Fibroblast of lung (primary cell): ENCODE results near the gene PIWIL4. TPM values are rescaled to one million over a fixed set of nuclear protein-coding genes. Genes with fewer than 3 reads are reported as not detected.

ENCODE experiments used
- DNase-seq, 2 donors: peaks; one replicate each; pipeline versions ENCODE4 v3.0.0 to v3.0.0-alpha.2; 2010; ENCODE audit warnings: low read depth in 2 of 2
- H2AFZ ChIP-seq: 2 replicates; pipeline ENCODE4 v1.5.1; 2012; ENCODE audit warnings: low read length, control low read depth, inconsistent platforms
- H3K27ac ChIP-seq: 2 replicates; pipeline ENCODE4 v1.5.1; 2011; ENCODE audit warnings: low read length, control low read depth; ENCODE audit not compliant: insufficient read depth
- H3K27me3 ChIP-seq: 2 replicates; pipeline ENCODE4 v1.5.1; 2011; ENCODE audit warnings: mild to moderate bottlenecking, low read length; ENCODE audit not compliant: control insufficient read depth, insufficient read depth
- H3K36me3 ChIP-seq: 2 replicates; pipeline ENCODE4 v1.5.1; 2011; ENCODE audit warnings: low read length; ENCODE audit not compliant: control insufficient read depth, insufficient read depth
- H3K4me1 ChIP-seq: 2 replicates; pipeline ENCODE4 v1.5.1; 2011; ENCODE audit warnings: low read length; ENCODE audit not compliant: control insufficient read depth, insufficient read depth; ENCODE audit errors: extremely low read depth
- H3K4me2 ChIP-seq: 2 replicates; pipeline ENCODE4 v1.5.1; 2011; ENCODE audit warnings: low read length, control low read depth; ENCODE audit not compliant: insufficient read depth; ENCODE audit errors: extremely low read depth
- H3K4me3 ChIP-seq, 4 experiments: fragments of 200-600 bp in 1 of 4; sonication (generic) in 1 of 4; replicated peaks in 1 of 4; 2 replicates each; pipeline ENCODE4 v1.5.1; 2011 to 2016; ENCODE audit warnings: low read length in 4 of 4, low read depth in 3 of 4, mild to moderate bottlenecking in 3 of 4, control low read depth in 2 of 4, inconsistent platforms in 1 of 4, mixed read lengths in 1 of 4; ENCODE audit not compliant: insufficient read depth in 1 of 4; ENCODE audit errors: control extremely low read depth in 1 of 4
- H3K79me2 ChIP-seq: 2 replicates; pipeline ENCODE4 v1.5.1; 2012; ENCODE audit warnings: mild to moderate bottlenecking, low read length, inconsistent platforms; ENCODE audit not compliant: control insufficient read depth, insufficient read depth
- H3K9ac ChIP-seq: 2 replicates; pipeline ENCODE4 v1.5.1; 2011; ENCODE audit warnings: mild to moderate bottlenecking, low read length, control low read depth; ENCODE audit not compliant: insufficient read depth
- H3K9me3 ChIP-seq: 2 replicates; pipeline ENCODE4 v1.5.1; 2012; ENCODE audit warnings: low read depth, low read length; ENCODE audit not compliant: control insufficient read depth, insufficient read depth
- H4K20me1 ChIP-seq: 2 replicates; pipeline ENCODE4 v1.5.1; 2011; ENCODE audit warnings: low read length; ENCODE audit not compliant: control insufficient read depth, insufficient read depth; ENCODE audit errors: extremely low read depth
- EZH2 ChIP-seq: IDR thresholded peaks from 2 replicates; pipeline ENCODE4 v1.5.1; 2012; ENCODE audit warnings: low read length, control low read depth, mild to moderate bottlenecking; ENCODE audit errors: missing control alignments
- polyA plus RNA-seq, 2 donors: library from polyadenylated mRNA; depleted of rRNA in 1 of 2; stranded (reverse) in 1 of 2; unstranded in 1 of 2; fragments of >200 nt; gene quantifications; 2 replicates each; pipeline ENCODE4 v1.2.1, GENCODE V29; 2011 to 2012; ENCODE audit warnings: missing spikeins in 1 of 2
- total RNA-seq: library from RNA; depleted of rRNA; stranded (reverse); fragments of >200 nt; gene quantifications from 2 replicates; pipeline ENCODE4 v1.2.1, GENCODE V29; 2014
- TF ChIP-seq, protein P1 (sequence below), 2 donors: IDR thresholded peaks in 1 of 2; conservative IDR thresholded peaks in 1 of 2; 1 replicate in 1 of 2; 2 replicates in 1 of 2; pipeline ENCODE4 v1.5.1; 2011 to 2012; ENCODE audit warnings: low read length in 2 of 2, control low read depth in 1 of 2, inconsistent platforms in 1 of 2, low read depth in 1 of 2, mild to moderate bottlenecking in 1 of 2

The PIWIL4 gene
- total and polyA plus RNA-seq, 2 donors (not counting 1 experiment from before 2014, with no cell fraction given): 1.2 to 3.3 TPM

DNA sequence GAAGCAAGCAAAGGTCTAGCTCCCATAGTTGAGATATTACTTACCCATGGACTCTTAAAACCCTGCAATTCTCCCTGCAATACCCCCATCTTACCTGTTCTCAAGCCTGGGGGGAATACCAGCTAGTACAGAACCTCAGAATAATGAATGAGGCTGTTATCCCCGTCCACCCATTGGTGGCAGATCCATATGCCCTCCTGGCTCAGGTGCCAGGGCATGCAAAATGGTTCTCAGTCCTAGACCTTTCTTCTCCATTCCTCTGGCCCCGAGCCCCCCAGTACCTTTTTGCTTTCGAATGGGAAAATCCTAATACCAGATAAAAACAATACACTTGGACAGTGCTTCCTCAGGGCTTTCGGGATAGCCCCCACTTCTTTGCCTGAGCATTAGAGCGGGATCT lies 86.4 kb downstream of the PIWIL4 start:
- no peak overlapping the region for H3K4me3 ChIP-seq
- H3K4me1 ChIP-seq: peaks cover 5% of the 10 kb centered on the region
- no peaks in the 10 kb centered on the region for H3K79me2 ChIP-seq
- peaks cover 4% of the 10 kb centered on the region for H3K27me3 ChIP-seq
- no peaks in the 10 kb centered on the region for H3K9me3 ChIP-seq
- DNase-seq: no peak
- H3K9ac ChIP-seq: no peak overlapping the region
- no peaks in the 10 kb centered on the region for H4K20me1 ChIP-seq
- TF ChIP-seq EZH2: no peak
- TF ChIP-seq, protein P1, sequence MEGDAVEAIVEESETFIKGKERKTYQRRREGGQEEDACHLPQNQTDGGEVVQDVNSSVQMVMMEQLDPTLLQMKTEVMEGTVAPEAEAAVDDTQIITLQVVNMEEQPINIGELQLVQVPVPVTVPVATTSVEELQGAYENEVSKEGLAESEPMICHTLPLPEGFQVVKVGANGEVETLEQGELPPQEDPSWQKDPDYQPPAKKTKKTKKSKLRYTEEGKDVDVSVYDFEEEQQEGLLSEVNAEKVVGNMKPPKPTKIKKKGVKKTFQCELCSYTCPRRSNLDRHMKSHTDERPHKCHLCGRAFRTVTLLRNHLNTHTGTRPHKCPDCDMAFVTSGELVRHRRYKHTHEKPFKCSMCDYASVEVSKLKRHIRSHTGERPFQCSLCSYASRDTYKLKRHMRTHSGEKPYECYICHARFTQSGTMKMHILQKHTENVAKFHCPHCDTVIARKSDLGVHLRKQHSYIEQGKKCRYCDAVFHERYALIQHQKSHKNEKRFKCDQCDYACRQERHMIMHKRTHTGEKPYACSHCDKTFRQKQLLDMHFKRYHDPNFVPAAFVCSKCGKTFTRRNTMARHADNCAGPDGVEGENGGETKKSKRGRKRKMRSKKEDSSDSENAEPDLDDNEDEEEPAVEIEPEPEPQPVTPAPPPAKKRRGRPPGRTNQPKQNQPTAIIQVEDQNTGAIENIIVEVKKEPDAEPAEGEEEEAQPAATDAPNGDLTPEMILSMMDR (conservative IDR thresholded peaks at IDR 0.05 in 1 of 2, IDR thresholded peaks at IDR 0.05 in 1 of 2; ENCODE audit: low read depth in 1 of 2, low read length in 2 of 2): no peak
- H3K36me3 ChIP-seq: no peaks in the 10 kb centered on the region
- no peak overlapping the region for H2AFZ ChIP-seq
- no peak overlapping the region for H3K27ac ChIP-seq
- no peak overlapping the region for H3K4me2 ChIP-seq

DNA sequence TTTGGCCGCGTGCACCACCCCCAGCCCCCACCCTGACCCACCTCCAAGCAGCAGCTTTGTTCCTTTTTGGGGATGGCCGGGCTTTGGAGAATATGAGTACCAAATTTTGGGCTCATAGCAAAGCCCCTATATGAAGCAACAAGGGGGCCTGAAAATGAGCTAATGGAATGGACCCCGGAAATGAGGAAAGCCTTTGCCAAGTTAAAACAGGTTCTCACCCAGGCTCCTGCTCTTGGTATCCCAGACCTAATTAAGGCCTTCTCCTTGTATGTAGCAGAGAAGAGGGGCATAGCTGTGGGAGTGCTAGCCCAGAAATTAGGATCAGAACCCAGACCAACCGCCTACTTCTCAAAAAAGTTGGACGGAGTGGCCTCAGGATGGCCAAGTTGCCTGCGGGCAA lies 87.0 kb downstream of the PIWIL4 start:
- H3K36me3 ChIP-seq: no peaks in the 10 kb centered on the region
- H2AFZ ChIP-seq: no peak overlapping the region
- no peak overlapping the region for H3K9ac ChIP-seq
- H3K79me2 ChIP-seq: no peaks in the 10 kb centered on the region
- TF ChIP-seq, protein P1 (conservative IDR thresholded peaks at IDR 0.05 in 1 of 2, IDR thresholded peaks at IDR 0.05 in 1 of 2; ENCODE audit: low read depth in 1 of 2, low read length in 2 of 2): no peak
- TF ChIP-seq EZH2: no peak
- peaks cover 5% of the 10 kb centered on the region for H3K4me1 ChIP-seq
- no peak overlapping the region for H3K4me2 ChIP-seq
- peaks cover 4% of the 10 kb centered on the region for H3K27me3 ChIP-seq
- no peaks in the 10 kb centered on the region for H4K20me1 ChIP-seq
- no peaks in the 10 kb centered on the region for H3K9me3 ChIP-seq
- no peak overlapping the region for H3K27ac ChIP-seq
- no peak overlapping the region for H3K4me3 ChIP-seq
- no peak for DNase-seq

DNA sequence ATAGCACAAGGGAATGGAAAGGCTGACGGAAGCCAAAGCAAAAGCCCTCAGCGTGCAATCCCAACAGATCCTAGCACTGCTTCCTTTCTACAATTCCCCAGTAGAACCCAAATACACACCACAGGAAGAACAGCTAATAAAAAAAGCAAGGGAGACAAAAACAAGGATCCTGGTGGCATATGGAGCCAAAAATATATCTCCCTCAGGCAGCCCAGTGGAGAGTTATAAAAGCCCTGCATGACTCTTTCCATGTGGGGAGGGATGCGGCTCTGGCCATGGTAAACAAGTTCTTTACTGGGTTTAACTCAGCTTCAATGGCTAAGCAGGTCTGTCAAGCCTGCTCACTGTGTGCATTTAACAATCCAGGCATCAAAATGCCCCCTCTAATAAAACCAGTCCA lies 88.1 kb downstream of the PIWIL4 start:
- no peak for TF ChIP-seq EZH2
- TF ChIP-seq, protein P1 (conservative IDR thresholded peaks at IDR 0.05 in 1 of 2, IDR thresholded peaks at IDR 0.05 in 1 of 2; ENCODE audit: low read depth in 1 of 2, low read length in 2 of 2): no peak
- Histone ChIP-seq H3K79me2 (no peaks in the 10 kb centered on the region), H2AFZ (no peak overlapping the region), H3K4me2 (no peak overlapping the region), H3K9me3 (no peaks in the 10 kb centered on the region), H3K27me3 (peaks cover 4% of the 10 kb centered on the region), H4K20me1 (no peaks in the 10 kb centered on the region), H3K4me1 (peaks cover 5% of the 10 kb centered on the region), H3K36me3 (no peaks in the 10 kb centered on the region), H3K27ac (no peak overlapping the region), H3K9ac (no peak overlapping the region), H3K4me3 (no peak overlapping the region)
- no peak for DNase-seq
